ENCODE measurements around the gene DAO. TPM values are rescaled to one million over a fixed set of nuclear protein-coding genes. Genes with fewer than 3 reads are reported as not detected.

DAO gene
- total and polyA plus RNA-seq, 2 of the 4 experiments (the other 2 are of a cell fraction) = not detected

DNA sequence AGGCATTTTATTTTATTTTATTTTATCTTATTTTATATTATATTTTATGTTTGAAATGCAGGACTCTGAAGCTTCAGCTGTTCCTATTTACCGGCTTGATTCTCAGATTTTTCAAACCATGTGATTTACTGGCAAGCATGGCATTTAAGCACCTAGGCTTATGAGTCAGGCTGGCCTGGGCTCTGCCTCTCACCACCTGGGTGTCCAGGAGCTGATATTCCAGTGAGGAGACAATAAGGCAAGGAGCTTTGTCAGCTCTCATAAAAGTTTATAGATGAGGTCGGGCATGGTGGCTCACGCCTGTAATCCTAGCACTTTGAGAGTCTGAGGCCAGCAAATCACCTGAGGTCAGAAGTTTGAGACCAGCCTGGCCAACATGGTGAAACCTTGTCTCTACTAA, 2.1 kb downstream of the DAO start:
- dilution Hi-C loops (cut with HindIII; ENCODE audit: low sequenced_read_pairs, unreplicated experiment) (no loop called here), intact Hi-C loops (cut with micrococcal nuclease) (no loop called here), in situ Hi-C loops (cut with MboI; ENCODE audit: low sequenced_read_pairs) (no loop called here)
- CTCF ChIA-PET = interaction anchor here (0.7 kb wide), 2 partner anchors 245 to 309 kb away, joined by 5 to 6 read pairs; no protein-coding TSS in a partner anchor
- H2BK20ac ChIP-seq (ENCODE audit: low read depth, low read length) = no peak overlapping the region
- no peak overlapping the region for H3K18ac ChIP-seq (ENCODE audit: low read depth, low read length)
- no peak overlapping the region for H3K23ac ChIP-seq (ENCODE audit: low read depth, low read length)
- no peak overlapping the region for H3K14ac ChIP-seq (replicated peaks; ENCODE audit: low read depth, low read length)
- H4K8ac ChIP-seq (ENCODE audit: low read depth in 2 of 2, low read length in 2 of 2) = no peak overlapping the region
- H2BK120ac ChIP-seq (ENCODE audit: low read depth, low read length) = no peak overlapping the region
- H2BK5ac ChIP-seq (ENCODE audit: low read depth, low read length, poor library complexity, severe bottlenecking) = no peak overlapping the region
- H2BK15ac ChIP-seq (ENCODE audit: low read depth, low read length) = no peak overlapping the region
- no peak overlapping the region for H4K5ac ChIP-seq (ENCODE audit: low read depth, low read length)
- no peaks in the 10 kb centered on the region for H3K36me3 ChIP-seq (ENCODE audit: control insufficient read depth, insufficient read depth, low read length)
- H3K9me3 ChIP-seq (ENCODE audit: control insufficient read depth, insufficient read depth, low read length) = no peaks in the 10 kb centered on the region
- no peak overlapping the region for H3K27ac ChIP-seq (ENCODE audit: insufficient read depth, low read length)
- H2AFZ ChIP-seq (replicated peaks; ENCODE audit: low read length, poor library complexity) = no peak overlapping the region
- H3K4me2 ChIP-seq (ENCODE audit: low read depth, low read length) = no peak overlapping the region
- no peak for TF ChIP-seq CEBPB (IDR thresholded peaks at IDR 0.05; ENCODE audit: low read depth, low read length)
- H4K20me1 ChIP-seq (ENCODE audit: insufficient read depth, low read length) = no peaks in the 10 kb centered on the region
- ATAC-seq (ENCODE audit: low read depth) (no peak), DNase-seq (no peak)
- H3K9ac ChIP-seq (ENCODE audit: low read depth, low read length) = no peak overlapping the region
- H4K91ac ChIP-seq (ENCODE audit: insufficient read depth, low read depth, low read length) = no peak overlapping the region
- no peaks in the 10 kb centered on the region for H3K4me1 ChIP-seq (ENCODE audit: control insufficient read depth, insufficient read depth, low read length)
- H3K4me3 ChIP-seq (ENCODE audit: insufficient read depth, low read depth, low read length) = no peak overlapping the region
- H2AK9ac ChIP-seq (replicated peaks; ENCODE audit: low read depth, low read length, poor library complexity) = no peak overlapping the region
- H3K9me1 ChIP-seq (ENCODE audit: insufficient read depth, low read length) = no peaks in the 10 kb centered on the region
- H3K56ac ChIP-seq (ENCODE audit: extremely low read depth, insufficient read depth, low read length) = no peak overlapping the region
- H3K4ac ChIP-seq (ENCODE audit: low read depth, low read length) = no peak overlapping the region
- no TSS peak for BruUV-seq (replicated peaks)
- POLR2A ChIA-PET (ENCODE audit: unreplicated experiment) = no interaction called here
- peaks cover 11% of the 10 kb centered on the region for H3K27me3 ChIP-seq (ENCODE audit: control insufficient read depth, insufficient read depth, low read length)
- no peak overlapping the region for H2AK5ac ChIP-seq (ENCODE audit: low read depth, low read length)
- WGBS, 2 experiments (ENCODE audit: extremely low coverage in 2 of 2, insufficient read length in 1 of 2) = no CpG with 5 or more reads among the region's 3 CpGs
- H3K79me1 ChIP-seq (ENCODE audit: low read depth in 1 of 2, low read length in 2 of 2) = no peaks in the 10 kb centered on the region

Measured in IMR-90 (cell line).